HepG2 (cell line): ENCODE results near the gene SFT2D1. TPM values are rescaled to one million over a fixed set of nuclear protein-coding genes. Genes with fewer than 3 reads are reported as not detected.

Source experiments
- ATF7-NPFF ChIP-seq: sonication (generic); formaldehyde crosslinking; IDR thresholded peaks from 2 replicates; pipeline ENCODE4 v1.8.1; 2023; ENCODE audit warnings: mild to moderate bottlenecking, low read depth, missing genetic modification reagents, moderate library complexity
- ATM ChIP-seq: fragments of 450-650 bp; IDR thresholded peaks from 2 replicates; pipeline ENCODE4 v1.7.1; 2017; ENCODE audit warnings: mild to moderate bottlenecking, borderline replicate concordance
- DR1 ChIP-seq: sonication (generic); formaldehyde crosslinking; IDR thresholded peaks from 2 replicates; pipeline ENCODE4 v1.8.0; 2021; ENCODE audit warnings: mild to moderate bottlenecking, missing genetic modification reagents, inconsistent platforms
- FOXP1 ChIP-seq, 2 experiments: fragments of 450-650 bp in 1 of 2; IDR thresholded peaks; 2 replicates each; pipeline ENCODE4 v1.6.1; 2017 to 2018; ENCODE audit warnings: antibody characterized with exemption in 1 of 2
- HDAC2 ChIP-seq: sonication (generic); formaldehyde crosslinking; IDR thresholded peaks from 2 replicates; pipeline ENCODE4 v1.4.0; 2020; ENCODE audit warnings: missing genetic modification reagents
- HHEX ChIP-seq: IDR thresholded peaks from 2 replicates; pipeline ENCODE4 v1.6.1; 2016; ENCODE audit warnings: control low read depth
- MTA3 ChIP-seq: sonication (generic); formaldehyde crosslinking; IDR thresholded peaks from 2 replicates; pipeline ENCODE4 v1.4.0; 2020; ENCODE audit warnings: missing genetic modification reagents
- NFAT5 ChIP-seq: sonication (generic); formaldehyde crosslinking; IDR thresholded peaks from 2 replicates; pipeline ENCODE4 v1.4.0; 2020; ENCODE audit warnings: missing genetic modification reagents
- SNAPC2 ChIP-seq: sonication (generic); formaldehyde crosslinking; IDR thresholded peaks from 2 replicates; pipeline ENCODE4 v1.8.1; 2022; ENCODE audit warnings: mild to moderate bottlenecking, missing genetic modification reagents
- SPEN ChIP-seq: sonication (generic); formaldehyde crosslinking; IDR thresholded peaks from 2 replicates; pipeline ENCODE4 v1.5.1; 2020; ENCODE audit warnings: low read depth, mild to moderate bottlenecking, missing genetic modification reagents
- TCF7L2 ChIP-seq: IDR thresholded peaks from 2 replicates; pipeline ENCODE4 v1.6.1; 2011; ENCODE audit warnings: mild to moderate bottlenecking, low read depth, low read length, moderate library complexity
- ZKSCAN1 ChIP-seq: fragments of 150-350 bp; IDR thresholded peaks from 2 replicates; pipeline ENCODE4 v1.6.1; 2014; ENCODE audit warnings: low read length
- ZNF337 ChIP-seq: sonication (generic); formaldehyde crosslinking; IDR thresholded peaks from 2 replicates; pipeline ENCODE4 v1.5.1; 2020; ENCODE audit warnings: missing genetic modification reagents, low read depth, mild to moderate bottlenecking, borderline replicate concordance
- ZNF432 ChIP-seq: sonication (generic); formaldehyde crosslinking; IDR thresholded peaks from 2 replicates; pipeline ENCODE4 v1.5.0; 2020; ENCODE audit warnings: missing genetic modification reagents, mild to moderate bottlenecking, borderline replicate concordance
- ZNF644 ChIP-seq: IDR thresholded peaks from 2 replicates; pipeline ENCODE4 v1.6.1; 2016; ENCODE audit warnings: low read depth
- ZNF704 ChIP-seq: sonication (generic); formaldehyde crosslinking; IDR thresholded peaks from 2 replicates; pipeline ENCODE4 v1.8.1; 2023; ENCODE audit warnings: mild to moderate bottlenecking, inconsistent platforms, moderate library complexity, missing genetic modification reagents, borderline replicate concordance
- ZNF792 ChIP-seq: IDR thresholded peaks from 2 replicates; pipeline ENCODE4 v1.6.1; 2016
- polyA plus RNA-seq, 8 experiments: library from polyadenylated mRNA; depleted of rRNA in 3 of 8; stranded (reverse) in 7 of 8; unstranded in 1 of 8; fragments of >200 nt; fragmentation: Illumina TruSeq in 4 of 8; extraction: Trizol in 4 of 8; gene quantifications; 2 replicates each; pipeline versions ENCODE4 v1.2.1 to v1.2.3, GENCODE V29; 2011 to 2016; ENCODE audit warnings: low read depth in 4 of 8, missing spikeins in 1 of 8, mixed read lengths in 1 of 8; ENCODE audit not compliant: insufficient read depth in 1 of 8
- total RNA-seq, 5 experiments: library from RNA; depleted of rRNA; stranded (reverse); fragments of >200 nt; fragmentation: Illumina TruSeq; extraction: Trizol; gene quantifications; 2 replicates each; pipeline ENCODE4 v1.2.3, GENCODE V29; 2016; ENCODE audit warnings: low read depth in 1 of 5
- TF ChIP-seq, protein P1 (sequence below): sonication (generic); formaldehyde crosslinking; IDR thresholded peaks from 2 replicates; pipeline ENCODE4 v1.4.0; 2020; ENCODE audit warnings: low read depth, mild to moderate bottlenecking, missing genetic modification reagents
- TF ChIP-seq, protein P2 (sequence below): sonication (generic); formaldehyde crosslinking; IDR thresholded peaks from 2 replicates; pipeline ENCODE4 v1.4.0; 2020; ENCODE audit warnings: missing genetic modification reagents
- TF ChIP-seq, protein P3 (sequence below): sonication (generic); formaldehyde crosslinking; IDR thresholded peaks from 2 replicates; pipeline ENCODE4 v1.5.0; 2020; ENCODE audit warnings: mild to moderate bottlenecking, low read depth, missing genetic modification reagents, borderline replicate concordance

Gene SFT2D1
- total and polyA plus RNA-seq, 2 of the 13 experiments (the other 11 are each of a cell fraction or from before 2014, with no cell fraction given): 115 to 147 TPM

GRCh38 chr6:166342349-166343149, at the start of gene SFT2D1 (continued):
- no peak for TF ChIP-seq SNAPC2
- no peak for TF ChIP-seq ZNF337 (CRISPR knock-in tag)
- peak; percentile 92 for TF ChIP-seq DR1
- TF ChIP-seq NFAT5 (CRISPR knock-in tag): no peak; the same call in 1 of the 2 replicates
- peak; percentile 96 for TF ChIP-seq ZNF704 (CRISPR knock-in tag)
- TF ChIP-seq, protein P1, sequence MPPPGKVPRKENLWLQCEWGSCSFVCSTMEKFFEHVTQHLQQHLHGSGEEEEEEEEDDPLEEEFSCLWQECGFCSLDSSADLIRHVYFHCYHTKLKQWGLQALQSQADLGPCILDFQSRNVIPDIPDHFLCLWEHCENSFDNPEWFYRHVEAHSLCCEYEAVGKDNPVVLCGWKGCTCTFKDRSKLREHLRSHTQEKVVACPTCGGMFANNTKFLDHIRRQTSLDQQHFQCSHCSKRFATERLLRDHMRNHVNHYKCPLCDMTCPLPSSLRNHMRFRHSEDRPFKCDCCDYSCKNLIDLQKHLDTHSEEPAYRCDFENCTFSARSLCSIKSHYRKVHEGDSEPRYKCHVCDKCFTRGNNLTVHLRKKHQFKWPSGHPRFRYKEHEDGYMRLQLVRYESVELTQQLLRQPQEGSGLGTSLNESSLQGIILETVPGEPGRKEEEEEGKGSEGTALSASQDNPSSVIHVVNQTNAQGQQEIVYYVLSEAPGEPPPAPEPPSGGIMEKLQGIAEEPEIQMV (CRISPR knock-in tag): peak; percentile 90
- no peak for TF ChIP-seq ZNF432
- TF ChIP-seq, protein P2, sequence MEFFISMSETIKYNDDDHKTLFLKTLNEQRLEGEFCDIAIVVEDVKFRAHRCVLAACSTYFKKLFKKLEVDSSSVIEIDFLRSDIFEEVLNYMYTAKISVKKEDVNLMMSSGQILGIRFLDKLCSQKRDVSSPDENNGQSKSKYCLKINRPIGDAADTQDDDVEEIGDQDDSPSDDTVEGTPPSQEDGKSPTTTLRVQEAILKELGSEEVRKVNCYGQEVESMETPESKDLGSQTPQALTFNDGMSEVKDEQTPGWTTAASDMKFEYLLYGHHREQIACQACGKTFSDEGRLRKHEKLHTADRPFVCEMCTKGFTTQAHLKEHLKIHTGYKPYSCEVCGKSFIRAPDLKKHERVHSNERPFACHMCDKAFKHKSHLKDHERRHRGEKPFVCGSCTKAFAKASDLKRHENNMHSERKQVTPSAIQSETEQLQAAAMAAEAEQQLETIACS (CRISPR knock-in tag): peak; percentile 47; the same call in 1 of the 2 replicates
- peak; percentile 90 for TF ChIP-seq ATF7-NPFF (CRISPR knock-in tag)
- TF ChIP-seq HHEX (CRISPR knock-in tag): no peak
- no peak; the same call in 1 of the 2 replicates for TF ChIP-seq MTA3 (CRISPR knock-in tag)
- peak; percentile 95 for TF ChIP-seq SPEN (CRISPR knock-in tag)
- peak; percentile 71 for TF ChIP-seq ZNF792 (CRISPR knock-in tag)
- TF ChIP-seq ZKSCAN1: no peak
- no peak for TF ChIP-seq TCF7L2
- TF ChIP-seq, protein P3, sequence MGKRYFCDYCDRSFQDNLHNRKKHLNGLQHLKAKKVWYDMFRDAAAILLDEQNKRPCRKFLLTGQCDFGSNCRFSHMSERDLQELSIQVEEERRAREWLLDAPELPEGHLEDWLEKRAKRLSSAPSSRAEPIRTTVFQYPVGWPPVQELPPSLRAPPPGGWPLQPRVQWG (CRISPR knock-in tag): peak; percentile 95; the same call in 1 of the 2 replicates
- TF ChIP-seq HDAC2 (CRISPR knock-in tag): peak; percentile 92
- TF ChIP-seq ZNF644 (CRISPR knock-in tag): no peak
- no peak for TF ChIP-seq ATM
- no peak for TF ChIP-seq FOXP1 (IDR thresholded peaks at IDR 0.05)
- no peak for TF ChIP-seq FOXP1 (CRISPR knock-in tag; IDR thresholded peaks at IDR 0.05)
